Parathyroid adenoma (tissue), 2 donors: ENCODE data around the gene SLC22A23.

Source experiments
- H2AFZ ChIP-seq: fragments of 300-600 bp; sonication (generic); one replicate; pipeline ENCODE4 v1.7.0; 2017; ENCODE audit warnings: antibody characterized with exemption, mild to moderate bottlenecking
- H3K27ac ChIP-seq: fragments of 300-600 bp; sonication (generic); one replicate; pipeline ENCODE4 v1.7.0; 2017
- H3K27me3 ChIP-seq: fragments of 300-600 bp; sonication (generic); one replicate; pipeline ENCODE4 v1.7.0; 2017; ENCODE audit warnings: low read length; ENCODE audit not compliant: control insufficient read depth, insufficient read depth
- H3K36me3 ChIP-seq: fragments of 300-600 bp; sonication (generic); one replicate; pipeline ENCODE4 v1.7.0; 2017; ENCODE audit warnings: low read length; ENCODE audit not compliant: control insufficient read depth, insufficient read depth
- H3K4me1 ChIP-seq: fragments of 300-600 bp; sonication (generic); one replicate; pipeline ENCODE4 v1.7.0; 2017; ENCODE audit warnings: control low read depth
- H3K4me2 ChIP-seq: fragments of 300-600 bp; sonication (generic); one replicate; pipeline ENCODE4 v1.7.0; 2017; ENCODE audit warnings: low read length
- H3K4me3 ChIP-seq: fragments of 300-600 bp; sonication (generic); one replicate; pipeline ENCODE4 v1.7.0; 2017; ENCODE audit warnings: low read depth, low read length
- H3K79me2 ChIP-seq: fragments of 300-600 bp; sonication (generic); one replicate; pipeline ENCODE4 v1.7.0; 2017; ENCODE audit warnings: control low read depth
- H3K9ac ChIP-seq: fragments of 300-600 bp; sonication (generic); one replicate; pipeline ENCODE4 v1.7.0; 2017; ENCODE audit warnings: mild to moderate bottlenecking
- H3K9me3 ChIP-seq: fragments of 300-600 bp; sonication (generic); one replicate; pipeline ENCODE4 v1.7.0; 2017; ENCODE audit warnings: low read length; ENCODE audit not compliant: control insufficient read depth
- CTCF ChIP-seq: fragments of 300-600 bp; sonication (generic); IDR thresholded peaks from one replicate; pipeline ENCODE4 v1.7.0; 2017; ENCODE audit warnings: antibody characterized with exemption, mild to moderate bottlenecking
- donor health status: primary hyperparathyroidism.

The SLC22A23 gene

DNA sequence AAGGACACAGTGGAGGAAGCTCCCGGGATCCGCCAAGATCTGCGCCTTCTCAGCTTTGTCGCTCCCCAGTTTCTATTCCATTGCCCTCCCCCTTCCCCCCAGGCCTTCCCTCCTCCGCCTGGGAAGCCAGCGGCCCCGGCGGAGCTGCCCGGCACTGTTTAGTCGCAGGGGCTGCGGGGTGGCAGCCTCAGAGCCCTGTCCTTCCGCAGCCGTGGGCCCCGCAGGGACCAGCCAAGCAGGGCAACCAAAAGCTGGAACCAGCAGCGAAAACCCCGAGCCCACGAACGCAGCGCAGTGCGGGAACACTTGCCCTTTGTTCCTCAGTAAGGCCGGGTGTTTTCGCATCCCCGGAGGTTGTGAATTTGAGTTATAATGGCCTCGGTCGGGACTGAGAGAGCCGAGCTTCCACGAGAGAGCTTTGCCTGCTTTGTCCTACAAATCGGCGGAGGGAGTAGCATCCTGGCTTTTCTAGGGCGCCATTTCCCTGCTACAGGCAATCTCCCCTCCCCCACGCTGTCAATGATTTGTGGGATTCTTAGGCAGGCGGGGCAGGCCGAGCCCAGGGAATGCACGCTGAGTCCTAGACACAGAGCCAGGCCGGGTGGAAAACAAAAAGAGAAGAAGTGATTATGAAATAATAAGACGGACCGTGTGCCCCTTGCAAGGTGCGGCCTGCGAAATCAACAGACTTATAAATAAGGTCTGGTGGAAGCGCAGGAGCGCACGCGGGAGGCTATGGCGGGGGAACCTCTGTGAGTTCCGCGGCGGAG lies 225.4 kb downstream of the SLC22A23 start:
- Histone ChIP-seq H3K4me1 (peaks cover 8% of the 10 kb centered on the region), H3K79me2 (no peaks in the 10 kb centered on the region)

GRCh38 chr6:3230900-3231246 lies 226.0 kb downstream of the SLC22A23 start:
- TF ChIP-seq CTCF, result no peak
- no peaks in the 10 kb centered on the region for H3K36me3 ChIP-seq
- H3K27ac ChIP-seq, result no peak overlapping the region
- peaks cover 8% of the 10 kb centered on the region for H3K4me1 ChIP-seq
- H3K9me3 ChIP-seq, result no peaks in the 10 kb centered on the region
- H3K9ac ChIP-seq, result no peak overlapping the region
- H3K27me3 ChIP-seq, result peaks cover 10% of the 10 kb centered on the region
- peak overlapping the region; percentile 45 for H3K4me3 ChIP-seq
- peak overlapping the region; percentile 71 for H3K4me2 ChIP-seq
- peak overlapping the region; percentile 81 for H2AFZ ChIP-seq
- no peaks in the 10 kb centered on the region for H3K79me2 ChIP-seq

More for the DNA sequence above, 225.4 kb downstream of the SLC22A23 start:
- no peak overlapping the region for H3K27ac ChIP-seq
- H3K4me2 ChIP-seq, result peak overlapping the region; percentile 71
- H2AFZ ChIP-seq, result peak overlapping the region; percentile 81
- no peak overlapping the region for H3K9ac ChIP-seq
- no peaks in the 10 kb centered on the region for H3K9me3 ChIP-seq
- H3K36me3 ChIP-seq, result no peaks in the 10 kb centered on the region
- no peak for TF ChIP-seq CTCF
- H3K27me3 ChIP-seq, result peaks cover 10% of the 10 kb centered on the region
- peak overlapping the region; percentile 45 for H3K4me3 ChIP-seq

DNA sequence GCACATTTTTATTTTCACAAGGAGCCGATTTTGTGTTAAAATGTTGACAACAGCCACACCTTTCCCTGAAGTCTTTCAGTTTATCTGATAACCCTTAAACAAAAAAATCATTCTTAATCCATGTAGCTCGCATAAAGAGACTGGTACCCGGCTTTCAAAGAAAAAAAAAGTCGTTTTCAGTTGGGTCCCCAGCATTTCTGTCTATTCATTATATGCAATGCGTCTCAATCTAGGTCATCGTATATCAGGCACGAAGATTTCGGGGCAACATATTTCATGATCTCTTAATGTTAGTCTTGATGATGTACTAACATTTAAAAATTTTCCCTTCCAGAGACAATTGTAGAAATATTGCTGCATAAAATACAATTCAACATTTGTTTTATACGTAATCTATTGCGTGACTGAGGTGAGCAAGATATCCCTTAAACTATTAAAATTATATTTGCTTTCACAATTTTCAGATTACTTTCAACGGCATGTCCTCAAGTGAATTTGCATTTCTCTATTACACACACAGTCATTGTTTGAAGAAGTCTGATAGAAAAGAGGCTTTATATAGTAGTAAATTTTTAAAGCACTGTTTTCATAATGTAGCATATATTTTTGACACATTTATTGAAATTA lies 226.5 kb downstream of the SLC22A23 start:
- TF ChIP-seq CTCF, result no peak
- Histone ChIP-seq H3K4me3 (no peak overlapping the region), H3K4me1 (peaks cover 8% of the 10 kb centered on the region), H3K27ac (no peak overlapping the region), H3K9me3 (no peaks in the 10 kb centered on the region), H3K27me3 (peaks cover 10% of the 10 kb centered on the region), H3K4me2 (no peak overlapping the region), H3K79me2 (no peaks in the 10 kb centered on the region), H3K36me3 (no peaks in the 10 kb centered on the region), H2AFZ (no peak overlapping the region), H3K9ac (no peak overlapping the region)

DNA sequence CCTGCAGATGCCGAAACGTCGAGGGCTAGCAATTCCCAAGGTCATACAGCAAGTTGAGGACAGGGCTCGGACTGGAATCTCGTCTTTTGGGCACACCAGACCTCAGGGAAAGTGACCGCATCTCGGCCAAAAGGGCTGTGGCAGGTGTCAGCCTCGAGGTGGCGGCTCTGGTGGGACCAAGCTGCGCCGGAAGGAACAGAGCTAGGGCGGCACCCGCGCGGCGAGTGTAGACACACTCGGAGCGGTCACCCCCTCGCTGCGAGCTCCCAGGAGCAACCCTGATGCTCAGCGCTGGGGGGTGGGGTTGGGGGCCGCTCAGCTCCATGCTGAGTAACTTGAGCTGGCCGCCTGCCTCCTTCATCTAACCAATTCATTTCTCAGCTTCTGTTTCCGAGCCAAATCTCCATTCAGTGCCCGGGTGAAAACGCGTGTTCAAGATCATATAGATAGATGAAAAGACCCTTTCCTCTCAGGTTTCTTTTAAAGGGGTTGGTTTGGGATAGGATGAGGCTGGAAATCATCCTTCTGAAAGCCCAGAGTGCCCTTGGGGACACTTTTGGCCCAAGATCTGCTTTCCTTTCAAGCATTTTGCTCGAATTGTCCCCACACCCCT lies 227.2 kb downstream of the SLC22A23 start:
- Histone ChIP-seq H3K9ac (no peak overlapping the region), H3K36me3 (no peaks in the 10 kb centered on the region), H3K27me3 (peaks cover 10% of the 10 kb centered on the region), H3K27ac (no peak overlapping the region), H3K4me3 (no peak overlapping the region), H3K9me3 (no peaks in the 10 kb centered on the region), H3K79me2 (no peaks in the 10 kb centered on the region), H3K4me1 (peaks cover 8% of the 10 kb centered on the region), H2AFZ (no peak overlapping the region), H3K4me2 (peak overlapping the region; percentile 12)
- TF ChIP-seq CTCF, result no peak
